ENCODE measurements around the gene COX17. TPM values are rescaled to one million over a fixed set of nuclear protein-coding genes. Genes with fewer than 3 reads are reported as not detected.

Gene COX17
- total and polyA plus RNA-seq, 10 donors = 30.4 to 136 (median 43.7) TPM

GRCh38 chr3:119628390-119628789 lies 48.8 kb downstream of the COX17 start:
- intact Hi-C loops (cut with DNase I; ENCODE audit: low total_unique reads) = no loop called here
- peak overlapping the region in 5 of 8 donors; percentile 3 to 72 (median 62) for H3K27ac ChIP-seq

DNA sequence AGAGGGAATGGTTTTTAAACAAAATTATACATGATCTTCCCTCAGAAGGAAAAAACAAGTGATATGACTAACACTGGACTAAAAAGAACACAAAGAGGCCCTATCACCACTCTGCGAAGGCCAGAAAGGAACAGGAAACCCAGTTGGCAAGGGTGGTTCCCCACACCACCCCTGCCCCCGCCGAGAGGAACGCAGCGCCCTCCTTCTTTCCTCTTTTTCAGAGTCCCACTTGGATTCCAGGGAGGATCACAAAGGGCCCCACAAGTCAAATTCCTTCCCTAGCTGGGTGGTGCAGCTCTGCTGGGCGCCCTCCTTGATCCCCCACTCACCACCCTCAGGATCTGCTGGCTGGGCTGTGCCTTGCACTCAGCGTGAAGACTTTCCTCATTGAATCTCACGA lies 49.7 kb downstream of the COX17 start:
- TF ChIP-seq, protein P1, sequence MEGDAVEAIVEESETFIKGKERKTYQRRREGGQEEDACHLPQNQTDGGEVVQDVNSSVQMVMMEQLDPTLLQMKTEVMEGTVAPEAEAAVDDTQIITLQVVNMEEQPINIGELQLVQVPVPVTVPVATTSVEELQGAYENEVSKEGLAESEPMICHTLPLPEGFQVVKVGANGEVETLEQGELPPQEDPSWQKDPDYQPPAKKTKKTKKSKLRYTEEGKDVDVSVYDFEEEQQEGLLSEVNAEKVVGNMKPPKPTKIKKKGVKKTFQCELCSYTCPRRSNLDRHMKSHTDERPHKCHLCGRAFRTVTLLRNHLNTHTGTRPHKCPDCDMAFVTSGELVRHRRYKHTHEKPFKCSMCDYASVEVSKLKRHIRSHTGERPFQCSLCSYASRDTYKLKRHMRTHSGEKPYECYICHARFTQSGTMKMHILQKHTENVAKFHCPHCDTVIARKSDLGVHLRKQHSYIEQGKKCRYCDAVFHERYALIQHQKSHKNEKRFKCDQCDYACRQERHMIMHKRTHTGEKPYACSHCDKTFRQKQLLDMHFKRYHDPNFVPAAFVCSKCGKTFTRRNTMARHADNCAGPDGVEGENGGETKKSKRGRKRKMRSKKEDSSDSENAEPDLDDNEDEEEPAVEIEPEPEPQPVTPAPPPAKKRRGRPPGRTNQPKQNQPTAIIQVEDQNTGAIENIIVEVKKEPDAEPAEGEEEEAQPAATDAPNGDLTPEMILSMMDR (IDR thresholded peaks at IDR 0.05 in 8 of 11, conservative IDR thresholded peaks at IDR 0.05 in 3 of 11) = no peak
- TF ChIP-seq POLR2A (IDR thresholded peaks at IDR 0.05) (no peak), POLR2AphosphoS5 (IDR thresholded peaks at IDR 0.05) (peak in 2 of 3 donors; percentile 44 to 48)
- Histone ChIP-seq H3K27ac (peak overlapping the region in 5 of 8 donors; percentile 38 to 72 (median 62)), H3K9me3 (no peaks in the 10 kb centered on the region), H3K27me3 (replicated peaks in 1 of 7) (no peaks in the 10 kb centered on the region), H3K4me3 (peak overlapping the region in 1 of 8 donors; percentile 18), H3K36me3 (no peaks in the 10 kb centered on the region), H3K4me1 (peaks cover 19 to 56% (median 40%) of the 10 kb centered on the region in 6 donors)
- intact Hi-C loops (cut with DNase I; ENCODE audit: low total_unique reads) = no loop called here
- 28 to 43% (median 36%) methylated on average over 8 of the region's 8 CpGs for WGBS, 5 donors
- peak; percentile 85 for DNase-seq

More at GRCh38 chr3:119628390-119628789, 48.8 kb downstream of the COX17 start:
- no peak for DNase-seq
- no peaks in the 10 kb centered on the region for H3K9me3 ChIP-seq
- H3K4me3 ChIP-seq = no peak overlapping the region
- TF ChIP-seq POLR2AphosphoS5 (IDR thresholded peaks at IDR 0.05) = no peak
- TF ChIP-seq POLR2A (IDR thresholded peaks at IDR 0.05) = no peak
- TF ChIP-seq, protein P1 (IDR thresholded peaks at IDR 0.05 in 8 of 11, conservative IDR thresholded peaks at IDR 0.05 in 3 of 11) = no peak
- H3K4me1 ChIP-seq = peaks cover 19 to 56% (median 40%) of the 10 kb centered on the region in 6 donors
- H3K36me3 ChIP-seq = no peaks in the 10 kb centered on the region
- no peaks in the 10 kb centered on the region for H3K27me3 ChIP-seq (replicated peaks in 1 of 7)
- WGBS, 5 donors = 33 to 51% (median 40%) methylated on average over 4 of the region's 4 CpGs

DNA sequence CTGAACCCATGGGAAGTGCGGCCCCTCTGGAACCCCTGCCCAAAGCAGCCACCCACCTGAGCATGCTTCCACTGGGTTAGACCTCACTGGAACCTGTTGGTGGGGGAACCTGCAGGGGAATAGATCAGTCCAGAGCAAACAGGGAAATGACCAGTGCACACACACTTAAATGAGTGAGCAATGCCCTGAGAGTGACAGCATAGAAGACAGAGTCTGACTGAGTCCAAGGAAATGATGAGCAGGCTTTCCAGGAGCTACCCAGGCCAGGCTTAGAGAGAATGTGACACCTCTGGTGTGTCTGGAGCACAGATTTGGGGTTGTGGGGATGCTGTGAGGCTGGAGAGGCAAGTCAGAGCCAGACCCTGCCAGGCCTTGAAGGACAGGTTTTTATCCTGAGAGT lies 51.0 kb downstream of the COX17 start:
- intact Hi-C loops (cut with DNase I; ENCODE audit: low total_unique reads) = no loop called here
- Histone ChIP-seq H3K27ac (peak overlapping the region in 2 of 8 donors; percentile 69 to 72), H3K4me3 (no peak overlapping the region), H3K4me1 (peaks cover 19 to 53% (median 40%) of the 10 kb centered on the region in 6 donors), H3K9me3 (no peaks in the 10 kb centered on the region), H3K27me3 (replicated peaks in 1 of 7) (no peaks in the 10 kb centered on the region), H3K36me3 (no peaks in the 10 kb centered on the region)
- WGBS, 5 donors = 89 to 100% (median 96%) methylated on average over 1 of the region's 1 CpG
- DNase-seq = no peak
- TF ChIP-seq POLR2A (IDR thresholded peaks at IDR 0.05) (no peak), POLR2AphosphoS5 (IDR thresholded peaks at IDR 0.05) (no peak)
- TF ChIP-seq, protein P1 (IDR thresholded peaks at IDR 0.05 in 8 of 11, conservative IDR thresholded peaks at IDR 0.05 in 3 of 11) = no peak

- 90 to 93% (median 93%) methylated on average over 8 of the region's 8 CpGs for WGBS, 5 donors
- intact Hi-C loops (cut with DNase I; ENCODE audit: low total_unique reads) = no loop called here
- peaks cover 19 to 47% (median 37%) of the 10 kb centered on the region in 6 donors for H3K4me1 ChIP-seq
- no peak for DNase-seq
- H3K9me3 ChIP-seq = no peaks in the 10 kb centered on the region
- no peaks in the 10 kb centered on the region for H3K27me3 ChIP-seq (replicated peaks in 1 of 7)
- H3K36me3 ChIP-seq = no peaks in the 10 kb centered on the region
- TF ChIP-seq POLR2A (IDR thresholded peaks at IDR 0.05) = no peak
- TF ChIP-seq POLR2AphosphoS5 (IDR thresholded peaks at IDR 0.05) = no peak
- TF ChIP-seq, protein P1 (IDR thresholded peaks at IDR 0.05 in 8 of 11, conservative IDR thresholded peaks at IDR 0.05 in 3 of 11) = no peak
- no peak overlapping the region for H3K27ac ChIP-seq
- no peak overlapping the region for H3K4me3 ChIP-seq
Measured at GRCh38 chr3:119625451-119626153, 51.6 kb downstream of the COX17 start.

All from spleen (tissue), 11 donors.